Measurements from ENCODE around the gene GIGYF2.

Gene GIGYF2

GRCh38 chr2:232789082-232789481 is 92.0 kb downstream of the GIGYF2 start:
- Histone ChIP-seq H4K20me1 (ENCODE audit: insufficient read depth, low read length) (no peaks in the 10 kb centered on the region), H3K79me2 (ENCODE audit: low read length) (no peaks in the 10 kb centered on the region), H3K9me3 (replicated peaks; ENCODE audit: insufficient read depth, low read length) (no peaks in the 10 kb centered on the region), H3K4me1 (ENCODE audit: low read length) (no peaks in the 10 kb centered on the region), H3K4me2 (ENCODE audit: low read depth, low read length) (no peak overlapping the region), H3K36me3 (replicated peaks; ENCODE audit: insufficient read depth, low read length) (peaks cover 11% of the 10 kb centered on the region), H3K4me3 (ENCODE audit: low read length) (no peak overlapping the region), H2AFZ (ENCODE audit: low read length) (no peak overlapping the region), H3K9me2 (replicated peaks; ENCODE audit: insufficient read depth, low read length) (no peaks in the 10 kb centered on the region), H3K9ac (ENCODE audit: low read length) (no peak overlapping the region), H3K27ac (ENCODE audit: low read length) (no peak overlapping the region), H3K27me3 (replicated peaks; ENCODE audit: insufficient read depth, low read length) (no peaks in the 10 kb centered on the region), H3F3A (ENCODE audit: insufficient read depth, low read length) (no peaks in the 10 kb centered on the region)
- TF ChIP-seq EZH2 (optimal IDR thresholded peaks at IDR 0.05; ENCODE audit: low read depth, low read length): no peak
- TF ChIP-seq, protein P1, sequence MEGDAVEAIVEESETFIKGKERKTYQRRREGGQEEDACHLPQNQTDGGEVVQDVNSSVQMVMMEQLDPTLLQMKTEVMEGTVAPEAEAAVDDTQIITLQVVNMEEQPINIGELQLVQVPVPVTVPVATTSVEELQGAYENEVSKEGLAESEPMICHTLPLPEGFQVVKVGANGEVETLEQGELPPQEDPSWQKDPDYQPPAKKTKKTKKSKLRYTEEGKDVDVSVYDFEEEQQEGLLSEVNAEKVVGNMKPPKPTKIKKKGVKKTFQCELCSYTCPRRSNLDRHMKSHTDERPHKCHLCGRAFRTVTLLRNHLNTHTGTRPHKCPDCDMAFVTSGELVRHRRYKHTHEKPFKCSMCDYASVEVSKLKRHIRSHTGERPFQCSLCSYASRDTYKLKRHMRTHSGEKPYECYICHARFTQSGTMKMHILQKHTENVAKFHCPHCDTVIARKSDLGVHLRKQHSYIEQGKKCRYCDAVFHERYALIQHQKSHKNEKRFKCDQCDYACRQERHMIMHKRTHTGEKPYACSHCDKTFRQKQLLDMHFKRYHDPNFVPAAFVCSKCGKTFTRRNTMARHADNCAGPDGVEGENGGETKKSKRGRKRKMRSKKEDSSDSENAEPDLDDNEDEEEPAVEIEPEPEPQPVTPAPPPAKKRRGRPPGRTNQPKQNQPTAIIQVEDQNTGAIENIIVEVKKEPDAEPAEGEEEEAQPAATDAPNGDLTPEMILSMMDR (IDR thresholded peaks at IDR 0.05; ENCODE audit: low read length): no peak
- TF ChIP-seq EZH2phosphoT487 (IDR thresholded peaks at IDR 0.05; ENCODE audit: low read length): no peak
- DNase-seq: no peak

- H3K4me3 ChIP-seq (ENCODE audit: low read length): no peak overlapping the region
- TF ChIP-seq EZH2phosphoT487 (IDR thresholded peaks at IDR 0.05; ENCODE audit: low read length) (no peak), EZH2 (optimal IDR thresholded peaks at IDR 0.05; ENCODE audit: low read depth, low read length) (no peak)
- TF ChIP-seq, protein P1 (IDR thresholded peaks at IDR 0.05; ENCODE audit: low read length): no peak
- H3K9me2 ChIP-seq (replicated peaks; ENCODE audit: insufficient read depth, low read length): no peaks in the 10 kb centered on the region
- H3K9me3 ChIP-seq (replicated peaks; ENCODE audit: insufficient read depth, low read length): no peaks in the 10 kb centered on the region
- H3F3A ChIP-seq (ENCODE audit: insufficient read depth, low read length): 0 out of 2 replicates have a peak, but pooled peaks cover 2% of the 10 kb centered on the region
- no peak for DNase-seq
- no peak overlapping the region for H3K9ac ChIP-seq (ENCODE audit: low read length)
- no peak overlapping the region for H2AFZ ChIP-seq (ENCODE audit: low read length)
- H3K36me3 ChIP-seq (replicated peaks; ENCODE audit: insufficient read depth, low read length): peaks cover 11% of the 10 kb centered on the region
- H3K79me2 ChIP-seq (ENCODE audit: low read length): no peaks in the 10 kb centered on the region
- H3K27me3 ChIP-seq (replicated peaks; ENCODE audit: insufficient read depth, low read length): no peaks in the 10 kb centered on the region
- H3K4me1 ChIP-seq (ENCODE audit: low read length): no peaks in the 10 kb centered on the region
- no peak overlapping the region for H3K4me2 ChIP-seq (ENCODE audit: low read depth, low read length)
- no peak overlapping the region for H3K27ac ChIP-seq (ENCODE audit: low read length)
- H4K20me1 ChIP-seq (ENCODE audit: insufficient read depth, low read length): no peaks in the 10 kb centered on the region
Measured at GRCh38 chr2:232791518-232791917, 94.4 kb downstream of the GIGYF2 start.

- Histone ChIP-seq H3K27ac (ENCODE audit: low read length) (no peak overlapping the region), H2AFZ (ENCODE audit: low read length) (no peak overlapping the region), H3K9ac (ENCODE audit: low read length) (no peak overlapping the region), H3K9me3 (replicated peaks; ENCODE audit: insufficient read depth, low read length) (no peaks in the 10 kb centered on the region), H3K4me1 (ENCODE audit: low read length) (no peaks in the 10 kb centered on the region), H3K9me2 (replicated peaks; ENCODE audit: insufficient read depth, low read length) (no peaks in the 10 kb centered on the region), H3F3A (ENCODE audit: insufficient read depth, low read length) (0 out of 2 replicates have a peak, but pooled peaks cover 2% of the 10 kb centered on the region), H3K36me3 (replicated peaks; ENCODE audit: insufficient read depth, low read length) (peaks cover 6% of the 10 kb centered on the region), H3K4me3 (ENCODE audit: low read length) (no peak overlapping the region), H3K27me3 (replicated peaks; ENCODE audit: insufficient read depth, low read length) (no peaks in the 10 kb centered on the region), H3K79me2 (ENCODE audit: low read length) (no peaks in the 10 kb centered on the region), H4K20me1 (ENCODE audit: insufficient read depth, low read length) (no peaks in the 10 kb centered on the region), H3K4me2 (ENCODE audit: low read depth, low read length) (no peak overlapping the region)
- no peak for DNase-seq
- TF ChIP-seq EZH2 (optimal IDR thresholded peaks at IDR 0.05; ENCODE audit: low read depth, low read length) (no peak), EZH2phosphoT487 (IDR thresholded peaks at IDR 0.05; ENCODE audit: low read length) (no peak)
- TF ChIP-seq, protein P1 (IDR thresholded peaks at IDR 0.05; ENCODE audit: low read length): no peak
Measured at GRCh38 chr2:232793271-232793670, 96.1 kb downstream of the GIGYF2 start.
